ENCODE results near the gene MTMR11. TPM values are rescaled to one million over a fixed set of nuclear protein-coding genes. Genes with fewer than 3 reads are reported as not detected.

MTMR11 gene
- total RNA-seq, 6 experiments from 2014 or later, result 6.1 to 11.5 (median 10.0) TPM

DNA sequence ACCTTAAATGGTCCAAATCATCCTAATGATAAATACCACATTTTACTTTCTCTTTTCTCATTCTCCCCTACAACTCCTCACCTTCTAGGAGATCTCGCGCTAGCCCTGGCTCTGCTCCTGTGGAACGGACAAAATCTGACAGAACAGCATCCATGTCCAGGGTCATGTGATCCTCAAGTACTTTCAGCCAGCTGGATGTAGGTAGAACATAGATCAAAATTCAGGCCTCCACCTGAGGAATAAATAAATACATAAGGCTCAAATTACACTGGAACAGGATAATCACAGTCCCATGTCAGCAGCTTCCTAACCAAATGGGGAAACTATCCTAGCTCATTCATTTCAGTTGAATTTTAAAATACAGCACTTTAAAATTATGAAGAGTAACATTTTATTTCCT is 40.7 kb upstream of the MTMR11 start:
- H3K27me3 Mint-ChIP-seq (ENCODE audit: insufficient read depth), result no peaks in the 10 kb centered on the region; the same call in 1 of the 2 replicates
- peaks cover 32% of the 10 kb centered on the region for H3K4me1 Mint-ChIP-seq (ENCODE audit: low read depth)
- DNase-seq, result no peak
- no peaks in the 10 kb centered on the region for H3K9me3 Mint-ChIP-seq
- peaks cover 31% of the 10 kb centered on the region for H3K36me3 Mint-ChIP-seq (ENCODE audit: low read depth)
- H3K27ac Mint-ChIP-seq, result no peak overlapping the region
- H3K4me3 Mint-ChIP-seq, result no peak overlapping the region
- TF ChIP-seq, protein P1, sequence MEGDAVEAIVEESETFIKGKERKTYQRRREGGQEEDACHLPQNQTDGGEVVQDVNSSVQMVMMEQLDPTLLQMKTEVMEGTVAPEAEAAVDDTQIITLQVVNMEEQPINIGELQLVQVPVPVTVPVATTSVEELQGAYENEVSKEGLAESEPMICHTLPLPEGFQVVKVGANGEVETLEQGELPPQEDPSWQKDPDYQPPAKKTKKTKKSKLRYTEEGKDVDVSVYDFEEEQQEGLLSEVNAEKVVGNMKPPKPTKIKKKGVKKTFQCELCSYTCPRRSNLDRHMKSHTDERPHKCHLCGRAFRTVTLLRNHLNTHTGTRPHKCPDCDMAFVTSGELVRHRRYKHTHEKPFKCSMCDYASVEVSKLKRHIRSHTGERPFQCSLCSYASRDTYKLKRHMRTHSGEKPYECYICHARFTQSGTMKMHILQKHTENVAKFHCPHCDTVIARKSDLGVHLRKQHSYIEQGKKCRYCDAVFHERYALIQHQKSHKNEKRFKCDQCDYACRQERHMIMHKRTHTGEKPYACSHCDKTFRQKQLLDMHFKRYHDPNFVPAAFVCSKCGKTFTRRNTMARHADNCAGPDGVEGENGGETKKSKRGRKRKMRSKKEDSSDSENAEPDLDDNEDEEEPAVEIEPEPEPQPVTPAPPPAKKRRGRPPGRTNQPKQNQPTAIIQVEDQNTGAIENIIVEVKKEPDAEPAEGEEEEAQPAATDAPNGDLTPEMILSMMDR (IDR thresholded peaks at IDR 0.05), result no peak

DNA sequence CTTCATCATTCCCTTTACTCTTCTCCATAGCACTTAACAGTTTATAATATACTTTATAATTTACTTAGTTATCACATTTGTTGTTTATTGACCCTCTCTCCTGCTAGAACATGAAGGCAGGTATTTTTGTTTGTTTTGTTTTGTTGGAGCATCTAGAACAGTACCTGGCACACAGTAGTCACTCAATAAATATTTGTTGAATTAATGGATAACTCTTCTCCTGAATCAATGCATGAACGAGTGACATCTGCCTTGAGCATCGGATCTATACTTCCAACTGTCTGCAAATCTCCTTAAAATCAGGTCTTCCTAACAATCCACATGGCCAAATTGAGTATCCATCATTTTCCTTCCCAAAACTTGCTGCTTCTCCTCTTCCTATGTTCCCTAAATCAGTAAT is 35.9 kb upstream of the MTMR11 start:
- Mint-ChIP-seq H3K4me3 (no peak overlapping the region), H3K36me3 (ENCODE audit: low read depth) (peaks cover 26% of the 10 kb centered on the region), H3K27me3 (ENCODE audit: insufficient read depth) (no peaks in the 10 kb centered on the region; the same call in 1 of the 2 replicates), H3K4me1 (ENCODE audit: low read depth) (no peaks in the 10 kb centered on the region), H3K9me3 (no peaks in the 10 kb centered on the region), H3K27ac (no peak overlapping the region; the same call in 1 of the 2 replicates)
- TF ChIP-seq, protein P1 (IDR thresholded peaks at IDR 0.05), result no peak
- no peak for DNase-seq

DNA sequence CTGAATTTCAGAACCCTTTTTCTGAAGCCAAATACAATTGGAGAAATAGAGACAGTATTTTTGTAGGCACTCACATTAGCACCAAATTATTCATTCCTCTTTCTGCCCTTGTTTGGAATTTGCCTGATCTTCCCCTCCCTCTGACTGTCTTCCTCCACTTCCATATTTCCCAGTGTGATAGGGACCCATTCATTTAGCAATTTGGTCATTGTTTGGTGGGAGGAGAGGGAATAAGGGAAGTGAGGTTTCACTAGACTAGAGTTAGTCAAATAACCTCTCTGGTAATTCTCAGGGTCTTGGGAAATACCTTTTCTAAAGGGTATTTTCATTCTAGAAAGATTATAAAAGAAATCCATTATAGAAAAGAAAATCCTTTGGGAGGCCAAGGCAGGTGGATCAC is 31.0 kb upstream of the MTMR11 start:
- peaks cover 7% of the 10 kb centered on the region; the same call in 1 of the 2 replicates for H3K36me3 Mint-ChIP-seq (ENCODE audit: low read depth)
- H3K4me3 Mint-ChIP-seq, result no peak overlapping the region
- no peak overlapping the region for H3K27ac Mint-ChIP-seq
- no peak for DNase-seq
- peaks cover 11% of the 10 kb centered on the region for H3K4me1 Mint-ChIP-seq (ENCODE audit: low read depth)
- no peaks in the 10 kb centered on the region for H3K27me3 Mint-ChIP-seq (ENCODE audit: insufficient read depth)
- TF ChIP-seq, protein P1 (IDR thresholded peaks at IDR 0.05), result no peak
- no peaks in the 10 kb centered on the region for H3K9me3 Mint-ChIP-seq

DNA sequence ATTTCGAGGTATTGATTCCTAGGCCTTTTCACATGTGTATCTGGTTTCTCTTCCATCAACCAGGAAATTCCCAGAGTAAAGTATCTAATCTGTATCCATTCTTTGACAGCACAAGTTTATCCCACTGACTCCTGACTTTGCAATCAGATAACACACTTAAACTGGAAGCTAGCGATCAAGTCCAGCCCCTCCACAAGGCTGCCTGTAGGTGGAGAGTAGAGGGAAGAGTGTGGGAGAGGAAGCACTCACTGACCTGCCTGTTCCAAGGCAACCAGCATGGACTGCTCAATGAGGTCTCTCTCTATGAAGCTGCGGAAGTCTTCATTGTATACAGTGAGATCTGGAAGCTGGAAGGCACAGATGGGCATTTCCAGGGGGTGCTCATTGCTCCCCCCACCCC is 30.4 kb upstream of the MTMR11 start:
- Mint-ChIP-seq H3K9me3 (no peaks in the 10 kb centered on the region), H3K4me1 (ENCODE audit: low read depth) (peaks cover 11% of the 10 kb centered on the region), H3K27me3 (ENCODE audit: insufficient read depth) (no peaks in the 10 kb centered on the region), H3K4me3 (no peak overlapping the region), H3K36me3 (ENCODE audit: low read depth) (peaks cover 6% of the 10 kb centered on the region; the same call in 1 of the 2 replicates), H3K27ac (no peak overlapping the region; the same call in 1 of the 2 replicates)
- DNase-seq, result no peak
- TF ChIP-seq, protein P1 (IDR thresholded peaks at IDR 0.05), result no peak

DNA sequence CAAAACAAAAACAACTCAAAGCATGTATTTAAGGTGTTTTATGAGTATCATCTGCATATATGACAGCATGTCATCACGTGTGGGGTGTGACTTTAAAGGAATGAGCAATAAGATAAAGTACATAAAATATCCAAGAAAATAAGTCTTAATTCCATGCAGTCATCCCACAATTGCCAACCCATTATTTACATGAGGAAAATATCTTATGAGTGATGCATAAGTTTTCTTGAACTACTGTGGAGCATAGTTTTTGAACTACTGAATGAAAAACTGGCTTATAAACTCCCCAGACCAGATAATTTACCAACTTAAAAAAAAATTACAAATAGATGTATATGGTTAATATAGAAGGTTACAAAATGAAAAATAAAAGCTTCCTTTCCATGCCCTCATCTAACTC is 29.7 kb upstream of the MTMR11 start:
- H3K27me3 Mint-ChIP-seq (ENCODE audit: insufficient read depth), result peaks cover 2% of the 10 kb centered on the region; the same call in 1 of the 2 replicates
- peak overlapping the region; percentile 45; the same call in 1 of the 2 replicates for H3K27ac Mint-ChIP-seq
- H3K36me3 Mint-ChIP-seq (ENCODE audit: low read depth), result peaks cover 6% of the 10 kb centered on the region; the same call in 1 of the 2 replicates
- peaks cover 11% of the 10 kb centered on the region for H3K4me1 Mint-ChIP-seq (ENCODE audit: low read depth)
- TF ChIP-seq, protein P1 (IDR thresholded peaks at IDR 0.05), result no peak
- no peaks in the 10 kb centered on the region for H3K9me3 Mint-ChIP-seq
- H3K4me3 Mint-ChIP-seq, result no peak overlapping the region
- no peak for DNase-seq

Measured in HFFc6 (cell line).